ENCODE data around the gene PLS1. TPM values are rescaled to one million over a fixed set of nuclear protein-coding genes. Genes with fewer than 3 reads are reported as not detected.
"Not testable (repeated sequence)": the region's sequence is repeated elsewhere in the genome, so short reads cannot be mapped to it uniquely, and the experiment has no call there.

PLS1 gene
- total RNA-seq, 2 donors from 2014 or later, result 6.4 to 7.0 TPM

- DNase-seq (ENCODE audit: low spot score), result no peak
- Histone ChIP-seq H3K27ac (no peak overlapping the region), H3K4me3 (no peak overlapping the region), H3K27me3 (replicated peaks; ENCODE audit: insufficient read depth) (no peaks in the 10 kb centered on the region), H3K4me1 (replicated peaks) (no peaks in the 10 kb centered on the region), H3K36me3 (no peaks in the 10 kb centered on the region), H3K9me3 (no peaks in the 10 kb centered on the region)
- TF ChIP-seq CTCF (IDR thresholded peaks at IDR 0.05) (no peak), POLR2A (IDR thresholded peaks at IDR 0.05) (no peak), POLR2AphosphoS5 (IDR thresholded peaks at IDR 0.05) (no peak)
- intact Hi-C loops (cut with DNase I), result no loop called here
Observed at GRCh38 chr3:142735462-142735861, 139.3 kb downstream of the PLS1 start.

GRCh38 chr3:142738396-142738795 lies 142.2 kb downstream of the PLS1 start:
- DNase-seq (ENCODE audit: low spot score), result no peak
- Histone ChIP-seq H3K9me3 (no peaks in the 10 kb centered on the region), H3K27ac (no peak overlapping the region), H3K27me3 (replicated peaks; ENCODE audit: insufficient read depth) (no peaks in the 10 kb centered on the region), H3K4me3 (no peak overlapping the region), H3K4me1 (replicated peaks) (no peaks in the 10 kb centered on the region), H3K36me3 (no peaks in the 10 kb centered on the region)
- no peak for TF ChIP-seq POLR2AphosphoS5 (IDR thresholded peaks at IDR 0.05)
- no peak for TF ChIP-seq CTCF (IDR thresholded peaks at IDR 0.05)
- TF ChIP-seq POLR2A (IDR thresholded peaks at IDR 0.05), result no peak
- intact Hi-C loops (cut with DNase I), result no loop called here

GRCh38 chr3:142746646-142747045 lies 150.5 kb downstream of the PLS1 start:
- no peaks in the 10 kb centered on the region for H3K4me1 ChIP-seq (replicated peaks)
- 90% methylated on average over 7 of the region's 7 CpGs for WGBS
- intact Hi-C loops (cut with DNase I), result no loop called here

GRCh38 chr3:142750531-142750930 lies 154.3 kb downstream of the PLS1 start:
- whole genome bisulfite sequencing, result 93% methylated on average over 4 of the region's 4 CpGs
- H3K4me1 ChIP-seq (replicated peaks); H3K4me3 ChIP-seq; DNase-seq (ENCODE audit: low spot score); H3K27ac ChIP-seq; H3K27me3 ChIP-seq (replicated peaks; ENCODE audit: insufficient read depth); H3K9me3 ChIP-seq; intact Hi-C loops (cut with DNase I); H3K36me3 ChIP-seq: not testable (repeated sequence)

More at GRCh38 chr3:142746646-142747045, 150.5 kb downstream of the PLS1 start:
- Histone ChIP-seq H3K36me3 (no peaks in the 10 kb centered on the region), H3K9me3 (no peaks in the 10 kb centered on the region), H3K27ac (no peak overlapping the region), H3K27me3 (replicated peaks; ENCODE audit: insufficient read depth) (no peaks in the 10 kb centered on the region), H3K4me3 (no peak overlapping the region)
- DNase-seq (ENCODE audit: low spot score), result no peak
- TF ChIP-seq CTCF (IDR thresholded peaks at IDR 0.05), result no peak
- no peak for TF ChIP-seq POLR2AphosphoS5 (IDR thresholded peaks at IDR 0.05)
- TF ChIP-seq POLR2A (IDR thresholded peaks at IDR 0.05), result no peak

GRCh38 chr3:142752605-142753004 lies 156.4 kb downstream of the PLS1 start:
- WGBS, result 30% methylated on average over 4 of the region's 4 CpGs
- H3K4me3 ChIP-seq; H3K36me3 ChIP-seq; H3K27me3 ChIP-seq (replicated peaks; ENCODE audit: insufficient read depth); H3K27ac ChIP-seq; DNase-seq (ENCODE audit: low spot score); H3K4me1 ChIP-seq (replicated peaks); intact Hi-C loops (cut with DNase I); H3K9me3 ChIP-seq: not testable (repeated sequence)

- H3K4me3 ChIP-seq, result no peak overlapping the region
- H3K36me3 ChIP-seq, result no peaks in the 10 kb centered on the region
- no peak for TF ChIP-seq POLR2A (IDR thresholded peaks at IDR 0.05)
- no peak for TF ChIP-seq CTCF (IDR thresholded peaks at IDR 0.05)
- no peak for TF ChIP-seq POLR2AphosphoS5 (IDR thresholded peaks at IDR 0.05)
- no peaks in the 10 kb centered on the region for H3K4me1 ChIP-seq (replicated peaks)
- DNase-seq (ENCODE audit: low spot score), result no peak
- no peak overlapping the region for H3K27ac ChIP-seq
- intact Hi-C loops (cut with DNase I), result no loop called here
- H3K9me3 ChIP-seq, result no peaks in the 10 kb centered on the region
- no peaks in the 10 kb centered on the region for H3K27me3 ChIP-seq (replicated peaks; ENCODE audit: insufficient read depth)
- 96% methylated on average over 1 of the region's 1 CpG for WGBS
Observed at GRCh38 chr3:142754494-142754893, 158.3 kb downstream of the PLS1 start.

Small RNAs within 50 kb of the gene (small RNA-seq; reads per million reads assigned to genes)
- gene RNA5SP143, result 0 to 0.19 reads per million in 2 donors

Other genes with a start within 250 kb of the PLS1 start
- 10 to 100 TPM; 32.1 to 33.3 TPM for gene XRN1, start 148.4 kb upstream of the PLS1 start, total RNA-seq
- gene ATR, start 17.7 kb upstream of the PLS1 start, total RNA-seq, result 10 to 100 TPM; 35.6 to 36.1 TPM
- 10 to 100 TPM in 1 of 2 donors, 1 to 10 TPM in 1; 8.1 to 12.8 TPM for gene TRPC1, start 127.6 kb downstream of the PLS1 start, total RNA-seq